Measurements from ENCODE around the gene LTBP1. TPM values are rescaled to one million over a fixed set of nuclear protein-coding genes. Genes with fewer than 3 reads are reported as not detected.
A peak's percentile ranks its signal among the peaks of the same experiment; 100 is the strongest.

The LTBP1 gene
- total RNA-seq, 1 donor from 2014 or later: 48.4 TPM

DNA sequence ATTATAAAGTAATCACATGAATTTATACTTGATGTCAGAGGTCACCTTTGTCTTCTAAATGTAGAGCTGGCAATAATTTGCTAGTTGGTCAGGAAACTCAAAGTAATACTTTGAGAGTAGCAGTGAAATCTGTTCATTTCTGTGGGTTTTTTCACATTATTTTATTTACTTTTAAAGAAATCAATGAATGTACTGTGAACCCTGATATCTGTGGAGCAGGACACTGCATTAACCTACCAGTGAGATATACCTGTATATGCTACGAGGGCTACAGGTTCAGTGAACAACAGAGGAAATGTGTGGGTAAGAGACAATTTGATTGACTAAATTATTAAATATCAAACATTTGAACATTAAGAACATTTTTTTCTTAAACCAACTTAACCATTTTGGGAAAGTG, 326.7 kb downstream of the LTBP1 start:
- Histone ChIP-seq H3K4me1 (peaks cover 20% of the 10 kb centered on the region), H3K27me3 (no peaks in the 10 kb centered on the region), H3K27ac (no peak overlapping the region), H3K4me3 (no peak overlapping the region), H3K9me3 (no peaks in the 10 kb centered on the region), H3K36me3 (no peaks in the 10 kb centered on the region)
- no peak for TF ChIP-seq POLR2AphosphoS5 (IDR thresholded peaks at IDR 0.05; ENCODE audit: insufficient read depth in 1 of 2, low read depth in 1 of 2)
- TF ChIP-seq POLR2A (IDR thresholded peaks at IDR 0.05): no peak
- TF ChIP-seq, protein P1, sequence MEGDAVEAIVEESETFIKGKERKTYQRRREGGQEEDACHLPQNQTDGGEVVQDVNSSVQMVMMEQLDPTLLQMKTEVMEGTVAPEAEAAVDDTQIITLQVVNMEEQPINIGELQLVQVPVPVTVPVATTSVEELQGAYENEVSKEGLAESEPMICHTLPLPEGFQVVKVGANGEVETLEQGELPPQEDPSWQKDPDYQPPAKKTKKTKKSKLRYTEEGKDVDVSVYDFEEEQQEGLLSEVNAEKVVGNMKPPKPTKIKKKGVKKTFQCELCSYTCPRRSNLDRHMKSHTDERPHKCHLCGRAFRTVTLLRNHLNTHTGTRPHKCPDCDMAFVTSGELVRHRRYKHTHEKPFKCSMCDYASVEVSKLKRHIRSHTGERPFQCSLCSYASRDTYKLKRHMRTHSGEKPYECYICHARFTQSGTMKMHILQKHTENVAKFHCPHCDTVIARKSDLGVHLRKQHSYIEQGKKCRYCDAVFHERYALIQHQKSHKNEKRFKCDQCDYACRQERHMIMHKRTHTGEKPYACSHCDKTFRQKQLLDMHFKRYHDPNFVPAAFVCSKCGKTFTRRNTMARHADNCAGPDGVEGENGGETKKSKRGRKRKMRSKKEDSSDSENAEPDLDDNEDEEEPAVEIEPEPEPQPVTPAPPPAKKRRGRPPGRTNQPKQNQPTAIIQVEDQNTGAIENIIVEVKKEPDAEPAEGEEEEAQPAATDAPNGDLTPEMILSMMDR (IDR thresholded peaks at IDR 0.05): no peak
- intact Hi-C loops (cut with DNase I): loop anchor here (10.0 kb wide), 2 partner anchors 101 to 139 kb away; no protein-coding TSS in a partner anchor
- DNase-seq (ENCODE audit: extremely low spot score in 2 of 2): no peak

DNA sequence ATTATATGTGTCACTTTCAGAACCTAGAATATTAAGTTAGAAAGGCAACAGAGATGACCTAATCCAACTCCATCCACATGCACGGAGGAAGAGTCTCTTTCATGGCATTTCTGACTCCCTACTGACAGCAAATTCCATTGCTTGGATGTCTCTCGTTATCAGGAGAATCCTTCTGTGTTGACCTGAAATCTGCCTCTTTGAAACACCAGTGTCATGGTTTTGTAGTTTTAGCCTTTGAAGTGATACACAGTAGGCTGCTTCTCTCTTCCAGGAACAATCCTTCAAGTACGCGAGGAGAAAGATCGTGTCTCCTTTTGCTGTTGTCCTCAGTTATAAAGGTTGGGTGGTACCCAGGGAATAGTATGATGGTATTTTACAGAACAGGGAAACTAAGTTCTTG, 327.8 kb downstream of the LTBP1 start:
- H3K4me1 ChIP-seq: peaks cover 11% of the 10 kb centered on the region
- H3K27me3 ChIP-seq: no peaks in the 10 kb centered on the region
- intact Hi-C loops (cut with DNase I): loop anchor here (10.0 kb wide), 2 partner anchors 100 to 140 kb away; no protein-coding TSS in a partner anchor
- H3K27ac ChIP-seq: no peak overlapping the region
- no peaks in the 10 kb centered on the region for H3K36me3 ChIP-seq
- TF ChIP-seq POLR2A (IDR thresholded peaks at IDR 0.05): no peak
- no peak for TF ChIP-seq POLR2AphosphoS5 (IDR thresholded peaks at IDR 0.05; ENCODE audit: insufficient read depth in 1 of 2, low read depth in 1 of 2)
- TF ChIP-seq, protein P1 (IDR thresholded peaks at IDR 0.05): no peak
- no peak overlapping the region for H3K4me3 ChIP-seq
- no peak for DNase-seq (ENCODE audit: extremely low spot score in 2 of 2)
- no peaks in the 10 kb centered on the region for H3K9me3 ChIP-seq

DNA sequence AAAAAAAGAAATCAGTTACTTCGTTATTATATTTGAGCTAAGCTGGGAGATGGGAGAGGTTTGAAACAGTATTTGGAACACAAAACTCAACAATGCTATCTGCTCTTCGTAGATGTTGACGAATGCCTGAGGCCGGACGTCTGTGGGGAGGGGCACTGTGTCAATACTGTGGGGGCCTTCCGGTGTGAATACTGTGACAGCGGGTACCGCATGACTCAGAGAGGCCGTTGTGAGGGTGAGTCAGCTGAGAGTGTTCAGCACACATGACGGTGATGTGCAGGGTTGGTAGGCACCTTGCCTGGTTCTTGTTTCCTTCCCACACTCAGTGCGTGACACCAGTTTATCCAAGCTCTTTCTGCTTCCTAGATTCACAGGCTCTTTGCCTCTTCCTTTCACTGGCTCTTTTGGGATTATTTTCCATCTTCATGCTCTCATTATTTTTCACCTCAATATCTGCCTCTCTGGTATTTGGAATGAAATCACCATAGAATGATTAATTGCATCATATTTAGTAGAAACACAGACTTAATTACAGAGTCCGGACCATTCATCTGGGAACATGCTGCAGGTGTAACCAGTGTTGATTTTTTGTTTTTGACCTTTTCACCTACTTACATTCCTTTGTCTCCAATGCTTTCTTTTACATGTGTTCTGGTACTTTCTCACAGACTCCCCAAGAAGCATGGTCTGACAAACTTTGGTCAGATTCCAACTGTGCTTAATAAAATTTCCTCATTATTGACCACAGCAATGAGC, 329.1 kb downstream of the LTBP1 start:
- peak overlapping the region; percentile 80 for H3K27ac ChIP-seq
- DNase-seq (ENCODE audit: extremely low spot score in 2 of 2): no peak

DNA sequence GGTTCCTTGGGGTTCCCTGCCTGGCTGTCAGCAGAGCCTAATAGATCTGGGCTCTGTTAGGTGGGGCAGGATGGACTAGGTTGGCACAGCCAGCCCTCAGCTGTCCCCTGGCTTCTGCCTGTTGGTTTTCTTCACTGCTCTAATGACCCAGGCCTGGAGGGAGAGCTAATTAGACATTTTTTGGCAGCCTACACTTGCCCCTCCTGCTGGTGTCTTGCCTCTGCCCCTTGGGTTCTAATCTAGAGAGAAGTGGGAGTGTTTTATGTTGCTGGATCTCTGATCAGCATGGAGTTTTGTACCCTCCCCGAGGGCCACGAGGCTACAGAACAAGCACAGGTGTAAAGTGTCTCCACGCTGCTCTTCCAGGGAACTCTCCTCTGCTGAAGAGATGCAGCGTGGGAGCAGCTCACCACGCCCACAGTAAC, 330.3 kb downstream of the LTBP1 start:
- Histone ChIP-seq H3K4me1 (peaks cover 10% of the 10 kb centered on the region), H3K27me3 (no peaks in the 10 kb centered on the region), H3K4me3 (no peak overlapping the region), H3K27ac (peak overlapping the region; percentile 80), H3K9me3 (no peaks in the 10 kb centered on the region), H3K36me3 (no peaks in the 10 kb centered on the region)
- TF ChIP-seq, protein P1 (IDR thresholded peaks at IDR 0.05): no peak
- TF ChIP-seq POLR2AphosphoS5 (IDR thresholded peaks at IDR 0.05; ENCODE audit: insufficient read depth in 1 of 2, low read depth in 1 of 2) (no peak), POLR2A (IDR thresholded peaks at IDR 0.05) (no peak)
- DNase-seq (ENCODE audit: extremely low spot score in 2 of 2): no peak
- intact Hi-C loops (cut with DNase I): loop anchor here (10.0 kb wide), 2 partner anchors 98 to 142 kb away; no protein-coding TSS in a partner anchor

More for the DNA sequence above, 329.1 kb downstream of the LTBP1 start:
- no peaks in the 10 kb centered on the region for H3K27me3 ChIP-seq
- H3K4me3 ChIP-seq: no peak overlapping the region
- H3K4me1 ChIP-seq: peaks cover 10% of the 10 kb centered on the region
- no peak for TF ChIP-seq POLR2AphosphoS5 (IDR thresholded peaks at IDR 0.05; ENCODE audit: insufficient read depth in 1 of 2, low read depth in 1 of 2)
- TF ChIP-seq POLR2A (IDR thresholded peaks at IDR 0.05): no peak
- TF ChIP-seq, protein P1 (IDR thresholded peaks at IDR 0.05): no peak
- H3K9me3 ChIP-seq: no peaks in the 10 kb centered on the region
- H3K36me3 ChIP-seq: no peaks in the 10 kb centered on the region
- intact Hi-C loops (cut with DNase I): loop anchor here (10.0 kb wide), 2 partner anchors 99 to 141 kb away; no protein-coding TSS in a partner anchor

Data from vagina (tissue), 2 donors.